NAMALWA (cell line): ENCODE data around the gene PUDP.
"Not testable (repeated sequence)": the region's sequence is repeated elsewhere in the genome, so short reads cannot be mapped to it uniquely, and the experiment has no call there.

Experiments used
- DNase-seq: peaks from one replicate; pipeline ENCODE4 v3.0.0-alpha.2; 2015; ENCODE audit warnings: low spot score

Gene PUDP

DNA sequence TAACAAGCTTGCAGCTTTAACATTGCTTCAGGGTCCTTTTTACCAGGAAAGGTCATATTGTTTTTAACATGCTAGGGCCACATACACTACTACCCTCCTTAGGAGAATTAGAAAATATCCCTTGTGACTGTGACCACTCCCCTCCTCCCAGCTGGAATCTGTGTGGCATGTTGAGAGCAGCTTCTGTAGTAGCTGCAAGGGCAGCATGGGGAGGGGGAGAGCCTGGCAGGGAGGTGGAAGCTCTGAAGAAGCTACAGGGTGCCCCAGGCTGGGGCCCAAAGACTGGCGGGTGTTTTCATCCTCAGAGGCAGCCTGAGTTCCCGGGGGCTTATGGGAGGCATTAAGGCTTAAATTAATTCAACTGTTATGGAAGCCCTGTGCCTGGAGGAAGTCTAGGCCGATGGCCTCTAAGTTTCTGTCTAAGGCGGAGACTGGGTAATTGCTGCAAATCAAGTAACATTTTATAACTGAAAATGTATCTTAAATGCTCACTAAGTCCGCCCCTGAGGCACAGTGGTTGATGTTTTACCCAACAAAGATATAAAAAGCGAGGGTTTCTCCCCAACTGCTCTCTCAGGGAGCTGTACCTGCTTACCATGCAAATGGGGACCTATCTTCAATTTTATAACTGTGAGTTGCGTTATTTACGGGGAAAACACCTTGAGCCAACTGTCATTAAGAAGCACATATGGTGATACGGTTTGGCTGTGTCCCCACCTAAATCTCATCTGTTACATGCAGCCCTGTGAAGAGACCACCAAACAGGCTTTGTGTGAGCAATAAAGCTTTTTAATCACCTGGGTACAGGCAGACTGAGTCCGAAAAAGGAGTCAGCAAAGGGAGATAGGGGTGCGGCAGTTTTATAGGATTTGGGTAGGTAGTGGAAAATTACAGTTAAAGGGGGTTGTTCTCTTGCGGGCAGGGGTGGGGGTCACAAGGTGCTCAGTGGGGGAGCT is 37.8 kb downstream of the PUDP start:
- DNase-seq, result peak; percentile 58

DNA sequence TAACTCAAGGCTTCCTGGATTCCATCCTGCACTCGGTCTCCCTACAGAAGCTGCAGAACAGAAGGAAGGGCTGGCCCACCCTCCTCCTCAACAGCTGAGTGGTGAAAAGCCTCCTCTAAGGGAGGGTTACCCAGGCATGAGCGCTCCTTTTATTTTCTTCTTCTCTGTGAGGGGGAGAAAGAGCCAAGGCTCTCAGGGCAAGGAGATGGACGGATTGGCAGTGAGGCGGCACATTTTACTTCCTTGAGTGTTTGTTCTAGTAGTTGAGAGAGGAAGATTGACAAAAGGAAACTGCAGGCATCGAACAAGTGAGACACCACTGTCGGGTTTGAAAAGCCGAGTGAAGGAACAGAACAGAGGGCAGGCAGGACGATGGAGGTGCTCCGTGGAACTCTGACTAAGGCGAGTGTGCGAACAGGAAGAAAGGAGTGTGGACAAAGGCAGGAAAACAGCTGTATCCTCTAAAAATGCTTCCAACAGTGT is 38.9 kb downstream of the PUDP start:
- peak; percentile 40 for DNase-seq

DNA sequence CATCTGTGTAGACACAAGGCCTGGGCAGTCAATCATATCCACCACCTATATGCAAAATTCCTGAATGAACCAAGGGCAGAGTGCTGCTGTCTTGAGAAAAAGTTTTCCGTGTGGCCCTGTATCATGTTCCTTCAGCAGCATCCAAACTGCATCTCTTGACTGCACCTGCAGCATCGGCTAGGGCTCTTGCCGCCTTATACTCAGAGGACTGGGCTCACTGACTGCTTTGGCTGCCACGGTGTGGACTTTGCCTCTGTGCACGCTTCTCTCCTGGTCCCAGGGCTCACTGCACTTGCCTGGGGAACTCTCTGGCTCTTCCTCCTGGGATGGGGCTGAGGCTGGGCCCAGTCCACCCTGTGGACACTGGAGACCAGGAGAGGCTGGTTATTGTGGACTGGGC is 39.9 kb downstream of the PUDP start:
- DNase-seq, result no peak

DNA sequence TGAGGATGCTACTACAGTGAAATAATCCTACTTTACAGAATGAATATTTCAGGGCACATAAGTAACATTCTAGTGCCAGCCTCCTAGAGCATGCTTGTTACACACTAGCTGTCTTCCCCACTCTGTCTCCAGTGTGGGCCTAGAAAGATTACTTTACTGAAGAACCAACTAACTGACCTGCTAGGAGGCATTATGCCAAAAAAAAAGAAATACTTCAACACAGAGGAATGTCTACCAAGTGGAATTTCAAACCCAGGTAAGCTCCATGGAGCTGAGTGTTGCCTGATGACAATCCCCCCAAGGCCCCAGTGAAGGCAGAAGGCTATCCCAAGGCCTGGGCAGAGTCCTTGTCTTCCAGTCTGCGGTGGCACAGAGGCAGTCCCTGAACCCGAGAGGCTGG is 41.3 kb downstream of the PUDP start:
- DNase-seq, result no peak

DNA sequence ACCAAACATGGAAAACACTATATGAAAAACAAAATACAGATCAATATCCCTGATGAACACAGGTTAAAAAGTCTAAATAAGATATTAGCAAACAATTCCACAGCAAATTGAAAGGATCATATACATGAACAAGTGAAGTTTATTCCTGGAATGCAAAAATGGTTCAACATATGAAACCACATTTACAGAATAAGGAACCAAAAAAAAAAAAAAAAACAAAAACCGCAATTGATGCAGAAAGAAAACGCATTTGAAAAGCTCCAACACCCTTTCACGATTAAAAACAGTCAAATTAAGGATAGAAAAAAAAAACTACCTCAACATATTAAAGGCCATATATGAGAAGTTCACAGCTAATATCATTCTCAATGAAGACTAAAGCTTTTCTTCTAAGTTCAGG is 45.8 kb downstream of the PUDP start:
- no peak for DNase-seq

DNA sequence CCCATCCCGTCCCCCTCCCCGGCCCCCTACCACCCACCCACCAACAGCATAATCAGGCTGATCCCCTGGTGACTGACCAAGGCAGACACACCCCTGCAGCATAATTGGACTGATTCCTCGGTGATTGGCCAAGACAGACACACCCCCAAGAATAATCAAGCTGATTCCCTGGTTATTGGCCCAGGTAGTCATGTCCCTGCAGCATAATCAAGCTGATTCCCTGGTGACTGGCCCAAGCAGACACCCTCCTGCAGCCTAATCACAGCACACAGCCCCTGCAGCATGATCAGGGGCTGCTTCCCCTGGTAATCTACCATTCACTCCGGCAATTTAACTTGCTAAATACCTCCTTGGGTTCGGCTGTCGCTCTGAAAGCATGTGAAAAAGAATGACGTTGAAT is 47.9 kb downstream of the PUDP start:
- DNase-seq, result no peak

DNA sequence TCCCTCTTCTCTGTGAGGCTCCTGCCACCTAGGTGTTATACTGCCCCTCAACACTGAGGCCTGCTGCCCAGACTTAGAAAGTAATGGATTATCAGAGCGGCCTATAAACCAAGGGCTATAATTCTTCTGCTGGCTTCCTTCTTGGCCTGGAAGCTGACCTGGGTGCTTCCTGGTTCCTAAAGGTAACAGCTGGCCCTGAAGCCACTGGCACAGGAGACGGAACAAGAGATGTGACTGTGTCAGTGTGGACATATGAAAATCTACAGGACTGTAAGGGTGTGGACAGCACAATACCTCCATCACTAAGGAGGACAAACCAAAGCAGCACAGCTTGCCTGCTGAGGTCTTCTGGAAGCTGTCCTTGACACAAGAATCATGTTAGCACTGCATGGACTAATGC is 52.3 kb downstream of the PUDP start:
- DNase-seq, result not testable (repeated sequence)

DNA sequence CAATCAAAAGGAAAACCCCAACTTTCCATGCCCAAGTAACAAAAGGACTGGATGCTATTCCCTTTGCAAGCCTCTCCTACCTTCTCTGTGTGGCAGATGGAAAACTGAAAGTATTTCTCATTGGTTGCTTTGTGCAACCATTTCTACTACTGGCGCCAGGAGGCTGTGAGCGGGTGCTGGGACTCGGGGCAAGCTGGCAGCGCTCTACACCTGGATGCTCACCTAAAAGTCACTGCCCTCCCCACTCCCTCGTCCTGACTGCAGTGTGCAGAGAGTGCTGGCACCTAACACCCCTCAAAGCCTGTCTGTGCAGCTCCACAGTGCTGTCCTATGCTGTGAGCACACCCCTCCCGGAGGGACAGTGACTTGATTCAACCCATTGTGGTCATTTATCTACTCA is 54.6 kb downstream of the PUDP start:
- DNase-seq, result no peak

DNA sequence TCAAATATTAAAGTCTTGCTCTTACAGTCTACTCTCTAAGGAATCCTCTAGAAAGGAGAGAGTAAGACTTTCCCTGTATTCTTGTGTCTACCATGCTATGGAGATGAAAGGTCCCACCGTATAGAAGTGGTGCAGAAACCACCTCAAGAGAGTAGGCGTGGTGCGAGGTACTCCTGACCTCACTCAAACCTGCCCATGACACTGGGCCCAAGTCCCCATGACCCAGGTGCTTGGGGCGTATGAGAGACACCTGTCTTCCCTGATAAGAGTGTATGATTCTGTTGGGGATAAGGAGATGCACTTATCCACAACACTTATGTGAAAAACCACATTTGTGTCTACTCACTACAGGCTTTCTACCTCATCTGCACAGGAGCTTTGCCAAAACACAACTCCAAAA is 55.4 kb downstream of the PUDP start:
- no peak for DNase-seq

DNA sequence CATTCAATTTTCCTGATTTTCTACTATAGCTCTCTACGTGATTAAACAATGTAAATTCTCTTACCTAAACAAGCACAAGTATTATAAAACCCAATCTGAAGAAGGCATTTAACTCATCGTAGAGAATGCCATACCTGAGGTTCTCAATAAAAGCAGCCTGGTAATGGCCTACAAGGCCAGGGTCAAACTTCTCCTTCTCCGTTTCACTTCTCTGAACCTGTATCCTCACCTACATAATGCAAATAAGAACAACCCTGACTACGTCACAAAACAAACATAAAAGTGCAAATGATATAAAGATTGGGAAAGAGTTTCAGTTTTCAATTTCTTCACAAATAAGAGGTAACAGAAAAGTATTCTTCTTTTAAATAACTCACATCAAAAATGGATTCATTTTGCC is 56.0 kb downstream of the PUDP start:
- DNase-seq, result no peak

DNA sequence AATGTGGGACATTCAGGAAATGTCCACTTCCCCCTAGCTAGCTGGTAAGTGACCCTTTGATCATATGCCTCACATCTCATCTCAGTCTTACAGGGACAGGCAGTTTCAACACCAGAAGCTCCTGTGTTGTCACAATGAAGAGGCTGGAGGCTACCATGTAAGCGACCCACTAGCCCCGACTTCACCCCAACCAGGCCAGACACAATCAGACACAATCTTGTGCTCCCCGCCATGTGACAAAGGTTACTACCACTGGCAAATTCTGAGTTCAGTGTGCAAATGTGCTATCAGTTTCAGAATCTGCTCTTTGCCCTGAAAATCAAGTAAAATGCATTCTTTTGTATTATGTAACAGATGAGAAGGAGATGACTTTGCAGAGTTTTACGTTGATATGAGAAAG is 57.3 kb downstream of the PUDP start:
- no peak for DNase-seq

DNA sequence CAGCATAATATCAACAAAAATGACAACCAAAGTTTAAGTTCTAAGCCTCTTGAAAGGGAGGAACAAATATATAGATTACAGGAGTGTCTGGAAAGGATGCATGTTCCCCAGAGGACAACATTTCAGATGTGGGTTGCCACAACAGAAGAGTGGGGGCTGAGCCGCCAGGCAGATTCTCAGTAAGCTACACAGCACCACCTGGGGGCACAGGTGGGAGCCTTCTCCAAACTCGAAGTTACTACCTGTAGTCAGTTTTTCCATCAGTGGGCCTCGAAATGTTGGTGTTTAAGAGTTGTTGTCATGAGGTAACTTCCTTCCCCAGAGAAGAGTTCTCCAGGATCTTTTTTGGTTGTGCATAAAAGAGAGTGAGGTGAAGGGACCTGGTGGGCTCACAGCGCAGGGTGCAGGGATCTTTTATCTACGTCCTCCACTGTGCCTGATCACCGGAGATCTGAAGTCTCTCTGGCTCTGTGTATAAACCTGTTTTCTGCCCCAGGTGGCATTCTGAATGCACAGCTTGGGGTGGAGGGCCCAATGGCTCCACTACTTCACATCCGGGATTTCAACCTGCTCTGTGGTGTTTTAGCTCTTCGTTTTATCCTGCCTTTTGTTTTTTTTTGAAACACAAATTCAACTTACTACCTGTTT is 58.9 kb downstream of the PUDP start:
- DNase-seq, result peak; percentile 64

DNA sequence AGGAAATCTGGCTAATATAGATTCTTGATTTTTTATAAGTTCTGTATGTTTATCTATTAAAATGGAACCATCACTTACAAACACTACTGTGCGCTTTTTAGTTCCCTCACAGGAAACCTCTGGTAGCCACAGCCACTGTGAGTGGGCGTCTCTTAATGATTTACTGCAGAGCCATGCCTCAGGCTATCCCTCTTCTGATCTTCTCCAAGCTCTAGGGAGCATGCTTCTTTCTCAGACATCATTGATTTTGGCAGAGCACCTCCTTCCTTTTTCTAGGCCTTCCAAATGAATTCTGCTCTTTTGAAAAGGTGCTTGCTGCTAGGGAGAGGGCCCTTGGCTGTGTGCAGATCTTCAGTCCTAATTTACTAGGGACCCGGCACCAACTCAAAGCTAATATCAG is 61.6 kb downstream of the PUDP start:
- peak; percentile 20 for DNase-seq

DNA sequence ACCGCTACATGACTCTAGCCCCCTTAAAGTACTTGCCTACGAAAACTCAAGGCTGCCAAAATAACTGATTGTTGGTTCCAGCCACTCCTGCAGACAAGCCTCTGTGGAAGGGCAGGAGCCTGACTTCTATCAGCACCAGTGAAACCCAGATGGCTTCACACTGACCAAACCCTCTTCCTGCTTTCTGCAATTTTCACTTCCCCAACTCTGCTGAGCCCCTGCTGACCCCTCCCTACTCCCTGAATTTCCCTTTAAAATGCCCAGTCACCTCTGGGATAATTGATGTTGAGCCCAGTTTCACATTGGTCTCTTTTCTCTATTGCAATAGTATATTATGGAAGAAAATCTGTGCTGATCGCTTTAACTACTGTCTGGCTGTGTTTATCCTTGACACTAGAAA is 62.1 kb downstream of the PUDP start:
- DNase-seq, result peak; percentile 17

DNA sequence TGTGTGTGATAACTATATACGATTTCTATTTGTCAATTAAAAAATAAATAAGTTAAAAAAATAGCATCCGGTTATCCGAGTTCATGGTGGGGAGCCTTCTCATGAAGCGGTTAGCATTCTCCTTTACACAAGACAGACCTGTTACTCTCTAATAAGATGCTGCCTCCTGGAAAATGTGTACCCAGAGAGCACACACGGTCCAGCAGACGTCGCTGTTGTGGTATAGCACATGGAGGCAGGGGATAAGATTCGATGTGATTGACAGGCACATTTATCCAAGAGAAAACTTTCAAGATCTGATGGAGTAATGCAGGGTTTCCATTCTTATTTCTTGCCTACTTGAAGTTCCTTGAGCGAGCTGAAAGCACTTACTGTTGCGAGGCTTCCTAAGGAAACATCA is 63.1 kb downstream of the PUDP start:
- no peak for DNase-seq

DNA sequence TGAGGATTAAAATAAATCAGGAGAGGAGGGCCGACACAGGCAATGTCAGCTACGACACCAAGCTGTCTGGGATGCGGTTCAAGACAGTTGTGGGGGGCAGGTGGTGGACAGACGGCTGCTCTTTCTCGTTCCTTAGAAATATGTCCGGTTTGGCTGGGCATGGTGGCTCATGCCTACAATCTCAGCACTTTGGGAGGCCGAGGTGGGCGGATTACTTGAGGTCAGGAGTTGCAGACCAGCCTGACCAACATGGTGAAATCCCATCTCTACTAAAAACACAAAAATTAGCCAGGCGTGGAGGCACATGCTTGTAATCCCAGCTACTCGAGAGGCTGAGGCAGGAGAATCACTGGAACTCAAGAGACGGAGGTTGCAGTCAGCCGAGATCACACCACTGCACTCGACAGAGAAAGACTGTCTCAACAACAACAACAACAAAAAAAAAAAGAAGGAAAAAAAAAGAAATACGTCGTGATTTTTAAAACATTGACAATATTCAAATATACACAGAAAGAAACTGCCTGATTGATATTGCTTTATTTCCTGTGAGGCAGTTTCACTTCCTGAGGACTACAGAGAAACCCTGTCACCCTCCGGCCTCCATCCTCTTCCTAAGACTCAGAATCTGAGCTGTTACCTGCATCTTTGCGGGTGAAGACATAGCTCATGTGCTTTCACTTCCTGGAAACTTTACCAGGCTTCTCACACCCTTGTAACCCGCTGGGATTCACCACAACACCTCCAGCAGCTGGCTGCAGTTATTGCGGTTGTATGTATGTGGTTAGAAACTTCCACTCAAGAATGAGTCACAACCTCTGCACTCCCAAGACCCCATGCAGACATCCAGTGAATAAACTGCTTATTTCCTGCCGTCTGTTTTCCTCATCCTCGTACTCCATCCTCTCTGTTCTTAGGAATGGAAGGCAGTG is 64.2 kb downstream of the PUDP start:
- peak; percentile 91 for DNase-seq

DNA sequence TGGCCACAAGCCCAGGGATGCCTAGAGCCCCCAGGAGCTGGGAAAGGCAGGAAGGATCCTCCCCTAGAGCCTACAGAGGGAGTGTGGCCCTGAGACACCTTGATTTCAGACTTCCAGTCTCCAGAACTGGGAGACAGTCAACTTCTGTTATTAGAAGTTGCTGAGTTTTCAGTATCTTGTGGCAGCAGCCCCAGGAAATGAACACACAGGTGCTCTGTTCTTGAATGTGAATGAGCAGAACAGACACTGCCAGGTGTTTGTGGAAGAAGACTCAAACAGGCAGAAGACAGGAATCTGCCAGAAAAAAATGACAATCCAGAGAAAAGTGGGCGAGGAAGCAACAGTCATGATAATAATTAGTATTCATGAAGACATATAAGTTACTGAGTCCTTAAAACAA is 64.9 kb downstream of the PUDP start:
- DNase-seq, result peak; percentile 34

DNA sequence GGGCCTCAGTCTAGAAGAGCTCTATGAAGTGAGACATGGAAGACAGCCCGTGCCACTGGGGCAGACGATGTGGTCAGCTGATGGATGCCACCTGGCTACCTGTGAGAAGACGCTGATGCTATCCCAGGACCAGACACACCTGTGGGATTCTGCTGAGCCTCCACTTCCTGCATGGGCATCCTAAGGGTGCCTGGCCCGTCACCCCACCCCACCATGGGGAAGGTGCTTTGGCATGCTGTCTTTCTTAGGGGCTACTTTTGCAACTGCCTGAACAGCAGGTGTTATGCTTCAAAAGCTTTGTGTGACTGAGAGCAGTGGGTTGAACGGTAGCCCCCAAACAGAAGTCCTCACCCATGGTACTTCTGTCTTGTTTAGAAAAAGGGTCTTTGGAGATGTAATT is 65.4 kb downstream of the PUDP start:
- peak; percentile 11 for DNase-seq

DNA sequence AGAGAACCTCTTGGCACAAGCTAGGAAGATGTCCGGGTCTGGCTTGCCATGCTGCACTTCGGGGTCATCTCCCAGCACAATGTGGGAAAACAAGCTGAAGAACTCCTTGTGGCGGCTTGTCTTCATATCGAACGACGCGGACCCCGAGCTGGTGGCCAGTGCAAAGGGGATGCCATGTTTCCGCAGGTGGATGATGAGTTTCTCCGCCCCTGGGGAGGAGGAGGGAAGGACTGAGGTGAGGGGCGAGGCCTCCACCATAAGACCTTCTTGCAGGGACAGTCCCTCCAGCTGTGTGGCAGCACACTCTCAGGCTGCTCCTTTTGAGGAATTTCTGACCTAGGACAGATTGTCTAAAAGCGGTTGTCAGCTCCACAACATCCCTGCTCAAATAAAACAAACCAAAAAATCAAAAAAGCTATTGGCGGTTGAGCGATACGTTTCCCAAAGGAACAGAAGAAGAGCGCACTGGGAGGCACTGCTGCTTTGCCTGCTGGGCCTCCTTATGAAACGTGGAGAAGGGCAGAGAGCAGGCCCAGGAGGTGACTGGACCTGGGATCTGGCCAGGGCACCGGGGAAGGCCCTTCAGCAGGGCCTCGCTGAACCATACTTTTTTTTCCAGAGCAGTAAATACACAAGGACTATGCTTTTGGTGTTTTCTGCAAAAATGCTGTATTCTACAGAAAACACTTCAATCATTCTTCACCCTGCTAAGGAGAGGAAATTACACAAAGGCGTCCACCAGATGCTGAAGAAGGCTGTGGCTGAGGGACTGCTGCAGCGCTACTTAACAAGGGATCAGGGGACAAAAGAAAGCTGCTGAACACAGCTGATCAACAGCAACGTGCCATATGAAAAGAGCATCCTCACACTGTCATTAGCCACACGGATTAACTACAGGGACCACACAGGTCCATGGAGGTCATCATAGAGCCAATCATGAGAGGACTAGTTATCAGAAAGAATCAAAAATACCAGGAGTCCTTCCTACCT is 70.4 kb downstream of the PUDP start:
- no peak for DNase-seq

DNA sequence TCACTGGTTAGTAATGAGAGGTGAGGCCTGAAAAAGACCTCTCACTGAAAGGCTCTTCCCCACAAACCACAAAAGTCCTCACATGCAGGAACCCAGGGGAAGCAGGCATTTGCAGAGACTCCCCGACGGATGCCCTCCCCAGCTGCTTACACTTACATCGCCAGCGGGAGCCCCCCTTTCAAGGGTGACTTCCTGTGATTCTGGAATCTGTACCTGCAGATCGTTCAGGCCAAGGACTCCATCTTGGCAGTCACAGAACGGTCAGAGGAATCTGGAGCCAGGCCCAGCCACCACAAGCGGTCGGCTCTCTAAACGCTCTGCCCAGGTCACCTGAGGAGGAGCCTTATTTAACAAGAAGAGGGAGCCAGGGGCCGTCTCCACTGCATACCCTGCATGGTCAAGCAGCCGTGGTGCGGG is 71.7 kb downstream of the PUDP start:
- no peak for DNase-seq

DNA sequence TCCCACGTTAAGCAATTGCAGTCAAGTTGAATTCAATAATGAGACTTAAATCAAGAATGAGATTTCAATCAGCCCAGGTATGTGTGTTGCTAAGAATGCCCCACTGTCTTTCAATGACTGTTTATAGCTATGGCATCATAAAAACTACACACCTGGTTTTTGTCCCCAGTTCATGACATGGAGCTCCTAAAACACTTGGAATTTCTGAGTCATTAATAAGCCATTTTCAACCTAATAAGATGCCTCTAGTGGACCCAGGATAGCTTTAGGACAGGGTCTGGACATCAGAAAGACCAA is 73.1 kb downstream of the PUDP start:
- DNase-seq, result no peak
